ENCODE measurements around the gene MRPL49. TPM values are rescaled to one million over a fixed set of nuclear protein-coding genes. Genes with fewer than 3 reads are reported as not detected.

Gene MRPL49
- total RNA-seq, 1 donor from 2014 or later = 38.8 TPM

DNA sequence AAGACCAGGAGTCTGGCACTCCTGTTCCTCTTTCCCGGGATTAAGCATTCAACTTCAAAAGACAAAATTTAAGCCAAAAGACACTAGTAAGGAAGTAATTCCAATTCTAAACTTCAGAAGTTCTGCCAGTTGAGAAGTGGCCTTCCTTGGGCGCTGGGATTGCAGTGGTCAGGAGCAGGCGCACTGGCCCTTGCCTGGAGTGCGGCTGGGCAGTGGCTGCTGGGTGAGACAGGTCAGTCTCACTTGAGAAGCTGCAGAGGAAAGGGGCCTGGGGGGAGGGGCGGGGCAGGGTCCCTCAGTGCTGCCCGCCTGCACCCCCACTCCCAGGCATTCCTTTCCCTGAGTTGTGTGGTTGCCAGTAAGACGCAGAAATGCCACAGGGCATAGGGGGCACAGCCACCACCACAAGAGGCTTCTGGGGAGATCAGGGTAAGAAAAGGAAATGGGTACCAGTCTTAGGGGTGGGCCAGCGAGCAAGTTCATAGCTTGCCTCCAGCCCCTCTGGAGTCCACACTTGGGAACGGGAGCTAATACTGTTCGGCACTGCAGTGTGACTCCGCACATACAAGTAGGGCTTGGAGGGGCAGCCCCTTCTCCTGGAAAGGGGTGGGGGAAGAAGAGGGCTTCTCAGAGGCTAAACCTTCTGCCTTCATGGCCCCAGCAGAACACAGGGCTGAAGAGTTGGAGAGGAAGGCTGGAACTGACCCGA, 5.5 kb downstream of the MRPL49 start:
- Mint-ChIP-seq H3K27ac (no peak overlapping the region), H3K27me3 (no peaks in the 10 kb centered on the region), H3K36me3 (ENCODE audit: insufficient read depth) (peaks cover 4% of the 10 kb centered on the region), H3K4me1 (ENCODE audit: low read depth) (peaks cover 2% of the 10 kb centered on the region), H3K9me3 (ENCODE audit: low read depth) (no peaks in the 10 kb centered on the region), H3K4me3 (ENCODE audit: low read depth) (no peak overlapping the region)
- TF ChIP-seq, protein P1, sequence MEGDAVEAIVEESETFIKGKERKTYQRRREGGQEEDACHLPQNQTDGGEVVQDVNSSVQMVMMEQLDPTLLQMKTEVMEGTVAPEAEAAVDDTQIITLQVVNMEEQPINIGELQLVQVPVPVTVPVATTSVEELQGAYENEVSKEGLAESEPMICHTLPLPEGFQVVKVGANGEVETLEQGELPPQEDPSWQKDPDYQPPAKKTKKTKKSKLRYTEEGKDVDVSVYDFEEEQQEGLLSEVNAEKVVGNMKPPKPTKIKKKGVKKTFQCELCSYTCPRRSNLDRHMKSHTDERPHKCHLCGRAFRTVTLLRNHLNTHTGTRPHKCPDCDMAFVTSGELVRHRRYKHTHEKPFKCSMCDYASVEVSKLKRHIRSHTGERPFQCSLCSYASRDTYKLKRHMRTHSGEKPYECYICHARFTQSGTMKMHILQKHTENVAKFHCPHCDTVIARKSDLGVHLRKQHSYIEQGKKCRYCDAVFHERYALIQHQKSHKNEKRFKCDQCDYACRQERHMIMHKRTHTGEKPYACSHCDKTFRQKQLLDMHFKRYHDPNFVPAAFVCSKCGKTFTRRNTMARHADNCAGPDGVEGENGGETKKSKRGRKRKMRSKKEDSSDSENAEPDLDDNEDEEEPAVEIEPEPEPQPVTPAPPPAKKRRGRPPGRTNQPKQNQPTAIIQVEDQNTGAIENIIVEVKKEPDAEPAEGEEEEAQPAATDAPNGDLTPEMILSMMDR (IDR thresholded peaks at IDR 0.05; ENCODE audit: unreplicated experiment) = no peak
- no peak for DNase-seq (ENCODE audit: low spot score, unreplicated experiment)

GRCh38 chr11:65128182-65129145, 6.3 kb downstream of the MRPL49 start:
- H3K9me3 Mint-ChIP-seq (ENCODE audit: low read depth) = no peaks in the 10 kb centered on the region
- no peak overlapping the region for H3K27ac Mint-ChIP-seq
- no peak overlapping the region for H3K4me3 Mint-ChIP-seq (ENCODE audit: low read depth)
- H3K4me1 Mint-ChIP-seq (ENCODE audit: low read depth) = peaks cover 8% of the 10 kb centered on the region
- TF ChIP-seq, protein P1 (IDR thresholded peaks at IDR 0.05; ENCODE audit: unreplicated experiment) = no peak
- DNase-seq (ENCODE audit: low spot score, unreplicated experiment) = no peak
- H3K36me3 Mint-ChIP-seq (ENCODE audit: insufficient read depth) = peaks cover 4% of the 10 kb centered on the region
- H3K27me3 Mint-ChIP-seq = no peaks in the 10 kb centered on the region

GRCh38 chr11:65129649-65130441, 7.7 kb downstream of the MRPL49 start:
- no peak for DNase-seq (ENCODE audit: low spot score, unreplicated experiment)
- H3K4me3 Mint-ChIP-seq (ENCODE audit: low read depth) = no peak overlapping the region
- H3K9me3 Mint-ChIP-seq (ENCODE audit: low read depth) = no peaks in the 10 kb centered on the region
- H3K27ac Mint-ChIP-seq = no peak overlapping the region
- peaks cover 4% of the 10 kb centered on the region for H3K36me3 Mint-ChIP-seq (ENCODE audit: insufficient read depth)
- H3K27me3 Mint-ChIP-seq = no peaks in the 10 kb centered on the region
- TF ChIP-seq, protein P1 (IDR thresholded peaks at IDR 0.05; ENCODE audit: unreplicated experiment) = no peak
- H3K4me1 Mint-ChIP-seq (ENCODE audit: low read depth) = peaks cover 11% of the 10 kb centered on the region

DNA sequence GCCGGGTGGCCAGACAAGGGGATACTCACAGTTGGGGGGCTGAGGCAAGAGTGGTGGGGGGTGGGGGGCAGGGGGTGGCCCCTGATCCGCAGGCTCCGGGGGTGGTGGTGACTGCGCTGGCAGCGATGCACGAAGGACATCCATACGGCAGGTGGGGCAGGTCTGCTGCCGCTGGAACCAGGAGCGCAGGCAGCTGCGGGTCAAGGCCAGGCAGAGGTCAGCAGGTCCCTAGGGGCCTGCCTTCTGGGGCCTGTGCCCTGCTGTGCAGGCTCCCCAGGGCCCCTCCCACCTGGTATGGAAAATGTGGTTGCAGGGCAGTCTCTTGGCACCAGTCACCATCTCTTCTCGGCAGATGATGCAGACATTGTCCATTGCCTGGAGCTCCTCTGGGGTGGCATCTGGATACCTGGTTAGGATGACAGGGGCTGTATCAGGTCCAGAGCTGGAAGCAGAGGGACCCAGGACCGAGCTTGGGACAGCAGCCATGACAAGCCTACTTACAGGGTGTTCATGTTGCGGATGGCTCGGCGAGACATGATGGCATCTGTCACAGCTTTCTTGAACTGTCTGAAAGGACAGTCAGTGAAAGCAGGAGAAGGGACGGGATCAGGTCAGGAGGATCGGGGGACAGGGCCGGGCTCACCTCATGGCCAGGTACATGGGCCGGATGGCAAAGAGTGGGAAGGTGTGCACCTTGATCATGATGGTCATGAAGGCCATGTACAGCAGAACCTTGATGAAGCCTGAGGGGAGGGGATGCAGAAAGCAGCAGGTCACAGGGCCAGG, 8.7 kb downstream of the MRPL49 start:
- H3K27me3 Mint-ChIP-seq = no peaks in the 10 kb centered on the region
- no peak overlapping the region for H3K27ac Mint-ChIP-seq
- DNase-seq (ENCODE audit: low spot score, unreplicated experiment) = no peak
- no peaks in the 10 kb centered on the region for H3K9me3 Mint-ChIP-seq (ENCODE audit: low read depth)
- peaks cover 4% of the 10 kb centered on the region for H3K36me3 Mint-ChIP-seq (ENCODE audit: insufficient read depth)
- peaks cover 16% of the 10 kb centered on the region for H3K4me1 Mint-ChIP-seq (ENCODE audit: low read depth)
- H3K4me3 Mint-ChIP-seq (ENCODE audit: low read depth) = no peak overlapping the region
- TF ChIP-seq, protein P1 (IDR thresholded peaks at IDR 0.05; ENCODE audit: unreplicated experiment) = no peak

All from progenitor cell of endocrine pancreas (in vitro differentiated cells).